Cerebellar nuclear complex (tissue), 1 donor: Measurements from ENCODE around the gene HUS1B.

Experiments used
- DNase-seq, 2 experiments: peaks; one replicate each; lab custom pipeline; 2025; lab: John Stamatoyannopoulos, UW

HUS1B gene

DNA sequence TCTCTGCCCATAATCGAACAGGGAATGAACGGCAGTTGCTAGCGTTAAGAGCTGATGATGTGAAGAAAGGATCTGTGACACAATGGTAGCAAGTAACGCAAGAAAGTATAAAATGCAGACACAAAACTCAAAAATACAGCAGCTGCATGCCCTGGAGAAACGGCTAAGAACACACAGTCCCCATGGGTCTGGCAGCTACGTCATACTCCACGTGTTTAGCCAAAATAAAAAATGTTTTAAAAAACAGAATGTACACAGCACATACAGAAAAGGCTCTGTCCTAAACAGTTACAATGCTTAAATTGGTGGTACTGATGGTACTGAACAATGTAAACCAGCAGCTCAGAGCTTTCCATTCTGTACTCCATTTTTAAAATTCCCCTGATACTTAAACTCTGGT, 34.4 kb downstream of the HUS1B start:
- no peak for DNase-seq

DNA sequence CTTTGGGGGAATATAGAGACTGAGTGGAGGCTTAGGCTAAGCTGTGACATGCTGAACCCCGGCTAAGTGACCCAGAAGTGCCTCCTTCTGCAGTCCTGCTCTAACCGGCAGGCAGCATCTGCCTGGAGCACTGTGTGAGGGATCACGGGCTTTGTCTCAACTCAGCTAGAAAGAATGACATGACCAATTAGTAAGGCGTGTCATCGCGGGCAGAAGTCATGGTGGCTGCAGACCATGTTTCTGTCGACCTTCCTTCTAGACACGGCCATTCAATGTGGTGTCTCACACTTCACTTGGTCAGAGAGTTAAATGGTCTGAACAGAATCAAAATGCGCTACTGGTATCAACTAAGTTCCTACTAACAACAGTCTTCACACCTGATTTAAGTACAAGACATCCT, 35.0 kb downstream of the HUS1B start:
- DNase-seq: no peak

- no peak for DNase-seq
Observed at GRCh38 chr6:620950-621349, 36.0 kb downstream of the HUS1B start.

GRCh38 chr6:620166-620565, 36.7 kb downstream of the HUS1B start:
- no peak for DNase-seq

DNA sequence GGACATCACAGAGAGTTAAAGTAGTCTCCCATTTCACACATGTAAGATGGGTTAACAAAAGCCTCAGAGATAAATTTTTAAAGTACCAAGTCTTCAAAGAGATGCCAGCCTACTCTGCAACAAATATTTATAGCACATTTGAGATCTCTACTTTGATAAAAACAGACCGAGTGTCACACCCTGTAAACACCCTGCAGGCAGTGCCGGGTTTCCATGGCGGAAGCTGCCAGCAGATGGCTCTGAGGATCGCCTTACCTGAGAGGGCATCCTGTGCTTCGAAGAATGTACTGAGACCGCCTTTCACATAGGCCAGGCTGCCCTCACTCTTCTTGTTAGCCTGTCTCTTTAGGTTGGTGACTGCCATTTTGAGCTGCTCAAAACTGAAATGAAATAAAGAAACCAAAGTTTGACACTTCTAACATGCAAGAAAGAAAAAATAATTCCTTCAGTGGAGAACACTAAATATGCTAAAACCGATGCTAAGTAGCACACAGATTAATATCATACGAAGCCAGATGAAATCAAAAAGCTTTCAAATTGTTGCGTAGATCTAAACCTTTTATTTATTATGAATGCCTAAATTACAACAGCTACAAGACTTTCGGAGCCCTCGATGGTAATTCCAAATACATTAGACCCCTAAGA, 39.3 kb downstream of the HUS1B start:
- DNase-seq: no peak

- no peak for DNase-seq
Observed at GRCh38 chr6:613981-614380, 42.9 kb downstream of the HUS1B start.

GRCh38 chr6:611928-612327, 45.0 kb downstream of the HUS1B start:
- no peak for DNase-seq

GRCh38 chr6:610882-611281, 46.0 kb downstream of the HUS1B start:
- DNase-seq: no peak

DNA sequence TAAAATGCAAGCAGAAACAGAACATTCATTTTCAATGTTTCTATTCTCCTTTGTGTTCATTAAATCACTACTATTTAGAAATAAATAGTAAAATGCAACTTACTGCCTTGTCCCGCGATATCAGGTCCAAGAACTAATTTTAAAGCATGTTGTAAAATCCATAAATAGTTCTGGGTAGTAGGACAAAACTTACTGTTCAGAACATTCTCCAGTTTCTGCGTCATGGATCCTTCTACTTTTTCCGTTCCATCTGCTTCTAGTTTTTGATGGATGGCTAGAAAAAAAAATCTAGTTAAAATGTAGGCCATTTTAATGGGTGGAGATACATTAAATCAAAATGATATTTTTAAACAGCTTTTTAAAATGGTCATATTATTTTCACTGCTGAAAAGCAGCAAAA, 47.0 kb downstream of the HUS1B start:
- no peak for DNase-seq

- no peak for DNase-seq
Observed at GRCh38 chr6:606829-607379, 50.0 kb downstream of the HUS1B start.
